Epidermal melanocyte (primary cell): ENCODE measurements around the gene IL4I1.

ENCODE experiments used
- DNase-seq: peaks from one replicate; pipeline ENCODE4 v3.0.0; 2011; ENCODE audit warnings: low spot score; ENCODE audit not compliant: insufficient read length

Gene IL4I1

GRCh38 chr19:49895566-49896297 is 955 bp downstream of the IL4I1 start:
- DNase-seq: no peak

- no peak for DNase-seq
These were observed 1.7 kb downstream of the IL4I1 start for GRCh38 chr19:49894879-49895565.

GRCh38 chr19:49894011-49894664 is 2.5 kb downstream of the IL4I1 start:
- DNase-seq: no peak

- DNase-seq: no peak
These were observed 4.0 kb downstream of the IL4I1 start for GRCh38 chr19:49892716-49893115.

GRCh38 chr19:49891393-49891792 is 5.3 kb downstream of the IL4I1 start:
- no peak for DNase-seq

GRCh38 chr19:49890349-49891311 is 6.1 kb downstream of the IL4I1 start:
- no peak for DNase-seq

GRCh38 chr19:49889687-49890348 is 6.9 kb downstream of the IL4I1 start:
- no peak for DNase-seq

GRCh38 chr19:49889038-49889686 is 7.5 kb downstream of the IL4I1 start:
- no peak for DNase-seq

GRCh38 chr19:49888510-49888824 is 8.2 kb downstream of the IL4I1 start:
- DNase-seq: no peak

- no peak for DNase-seq
These were observed 8.8 kb downstream of the IL4I1 start for GRCh38 chr19:49887665-49888509.

GRCh38 chr19:49887037-49887664 is 9.5 kb downstream of the IL4I1 start:
- no peak for DNase-seq

GRCh38 chr19:49884760-49885159 is 11.9 kb downstream of the IL4I1 start:
- DNase-seq: no peak

- no peak for DNase-seq
These were observed 12.6 kb downstream of the IL4I1 start for GRCh38 chr19:49884109-49884508.

- DNase-seq: no peak
These were observed 13.6 kb downstream of the IL4I1 start for GRCh38 chr19:49883094-49883493.

GRCh38 chr19:49882643-49883042 is 14.0 kb downstream of the IL4I1 start:
- no peak for DNase-seq

- DNase-seq: no peak
These were observed 14.9 kb downstream of the IL4I1 start for GRCh38 chr19:49881672-49882394.

GRCh38 chr19:49881186-49881585 is 15.5 kb downstream of the IL4I1 start:
- no peak for DNase-seq

GRCh38 chr19:49880162-49880869 is 16.4 kb downstream of the IL4I1 start:
- no peak for DNase-seq
